Naive B cell (primary cell): ENCODE measurements around the gene ZDHHC6. TPM values are rescaled to one million over a fixed set of nuclear protein-coding genes. Genes with fewer than 3 reads are reported as not detected.

Source experiments
- ATAC-seq, 2 donors: fragments of 150-1000 bp; cut with Tn5 transposase; 2 replicates each; pipeline ENCODE4 v1.10.0; 2021; ENCODE audit warnings: low read depth in 2 of 2, mild to moderate bottlenecking in 2 of 2, moderate library complexity in 2 of 2
- DNase-seq: peaks from one replicate; pipeline ENCODE4 v3.0.0; 2022
- H3K27ac Mint-ChIP-seq, 6 donors: one replicate each; pipeline ENCODE4 v1.8.0; 2020 to 2022; ENCODE audit warnings: mild to moderate bottlenecking in 6 of 6, mixed read lengths in 6 of 6, moderate library complexity in 5 of 6, inconsistent platforms in 2 of 6
- H3K27me3 Mint-ChIP-seq, 3 donors: one replicate each; pipeline ENCODE4 v1.8.0; 2021 to 2022; ENCODE audit warnings: mixed read lengths in 3 of 3, mild to moderate bottlenecking in 1 of 3
- H3K36me3 Mint-ChIP-seq, 2 donors: one replicate each; pipeline ENCODE4 v1.8.0; 2020 to 2022; ENCODE audit warnings: mixed read lengths in 2 of 2, inconsistent platforms in 1 of 2, mild to moderate bottlenecking in 1 of 2
- H3K4me1 Mint-ChIP-seq, 3 donors: one replicate each; pipeline ENCODE4 v1.8.0; 2020 to 2022; ENCODE audit warnings: mixed read lengths in 3 of 3, inconsistent platforms in 1 of 3, mild to moderate bottlenecking in 1 of 3, moderate library complexity in 1 of 3
- H3K4me3 Mint-ChIP-seq, 8 donors: one replicate each; pipeline ENCODE4 v1.8.0; 2020 to 2022; ENCODE audit warnings: mild to moderate bottlenecking in 8 of 8, mixed read lengths in 8 of 8, moderate library complexity in 8 of 8, inconsistent platforms in 2 of 8
- H3K9me3 Mint-ChIP-seq, 7 donors: one replicate each; pipeline ENCODE4 v1.8.0; 2020 to 2022; ENCODE audit warnings: mixed read lengths in 7 of 7, mild to moderate bottlenecking in 5 of 7, inconsistent platforms in 2 of 7, moderate library complexity in 1 of 7
- polyA plus RNA-seq, 6 donors: library from polyadenylated mRNA; unstranded; fragments of 300-500 nt; fragmentation: Illumina TruSeq; gene quantifications; one replicate each; pipeline ENCODE4 v1.2.3, GENCODE V29; 2021; ENCODE audit warnings: low read depth in 6 of 6

Gene ZDHHC6, protein sequence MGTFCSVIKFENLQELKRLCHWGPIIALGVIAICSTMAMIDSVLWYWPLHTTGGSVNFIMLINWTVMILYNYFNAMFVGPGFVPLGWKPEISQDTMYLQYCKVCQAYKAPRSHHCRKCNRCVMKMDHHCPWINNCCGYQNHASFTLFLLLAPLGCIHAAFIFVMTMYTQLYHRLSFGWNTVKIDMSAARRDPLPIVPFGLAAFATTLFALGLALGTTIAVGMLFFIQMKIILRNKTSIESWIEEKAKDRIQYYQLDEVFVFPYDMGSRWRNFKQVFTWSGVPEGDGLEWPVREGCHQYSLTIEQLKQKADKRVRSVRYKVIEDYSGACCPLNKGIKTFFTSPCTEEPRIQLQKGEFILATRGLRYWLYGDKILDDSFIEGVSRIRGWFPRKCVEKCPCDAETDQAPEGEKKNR
- 10 to 100 TPM; 18.4 to 44.6 (median 33.3) TPM for polyA plus RNA-seq

DNA sequence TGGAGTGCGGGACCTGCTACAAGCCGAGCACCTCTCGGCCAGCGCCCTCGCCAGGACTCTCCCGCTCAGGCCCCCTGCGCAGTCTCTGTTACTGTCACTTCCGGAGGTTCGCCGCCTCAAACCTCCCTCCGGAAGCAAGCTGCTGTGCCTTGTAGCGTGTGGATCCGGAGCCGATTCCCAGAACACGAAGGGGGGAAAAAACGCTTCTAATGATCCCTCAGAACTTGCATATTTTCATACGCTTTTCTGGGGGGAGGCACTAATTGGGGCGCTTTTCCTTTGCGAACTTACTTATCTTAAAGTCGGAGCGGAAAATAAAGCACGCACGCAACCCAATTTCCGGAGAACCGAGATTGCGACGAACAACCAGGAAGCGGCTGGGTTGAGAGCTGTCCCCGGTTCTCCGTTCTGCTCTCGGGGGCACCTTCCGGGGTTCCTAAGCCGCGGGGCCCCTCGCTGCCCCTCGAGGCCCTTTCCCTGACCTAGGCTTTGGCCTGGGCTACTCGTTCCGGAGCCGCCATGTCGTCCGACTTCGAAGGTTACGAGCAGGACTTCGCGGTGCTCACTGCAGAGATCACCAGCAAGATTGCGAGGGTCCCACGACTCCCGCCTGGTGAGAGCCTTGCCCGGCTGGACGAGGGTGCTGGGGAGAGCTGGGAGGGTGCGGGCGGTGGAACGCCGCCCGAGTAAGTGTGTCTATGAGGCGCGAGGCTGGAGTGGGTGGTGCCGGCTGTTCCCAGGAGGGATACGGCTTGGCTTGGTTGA is at the start of gene ZDHHC6, which contains the start of gene VTI1A:
Gene ZDHHC6 (minus strand): TSS at position 60 of the 765 bp plus-strand sequence. CDS start 1,478 bp downstream, outside the sequence.
Gene VTI1A (plus strand): TSS at position 361 of the 765 bp plus-strand sequence. CDS start 159 bp downstream, at position 520.
- Mint-ChIP-seq H3K9me3 (no peaks in the 10 kb centered on the region), H3K27ac (peak within 1 kb of the TSS; percentile 94 to 99 (median 98)), H3K36me3 (peaks cover 4 to 10% of the 10 kb centered on the region in 2 donors), H3K27me3 (no peaks in the 10 kb centered on the region), H3K4me1 (peaks cover 34 to 47% (median 42%) of the 10 kb centered on the region in 3 donors), H3K4me3 (peak within 1 kb of the TSS; percentile 87 to 100 (median 97))
- DNase-seq = peak; percentile 83
- ATAC-seq = peak; percentile 89 to 91

DNA sequence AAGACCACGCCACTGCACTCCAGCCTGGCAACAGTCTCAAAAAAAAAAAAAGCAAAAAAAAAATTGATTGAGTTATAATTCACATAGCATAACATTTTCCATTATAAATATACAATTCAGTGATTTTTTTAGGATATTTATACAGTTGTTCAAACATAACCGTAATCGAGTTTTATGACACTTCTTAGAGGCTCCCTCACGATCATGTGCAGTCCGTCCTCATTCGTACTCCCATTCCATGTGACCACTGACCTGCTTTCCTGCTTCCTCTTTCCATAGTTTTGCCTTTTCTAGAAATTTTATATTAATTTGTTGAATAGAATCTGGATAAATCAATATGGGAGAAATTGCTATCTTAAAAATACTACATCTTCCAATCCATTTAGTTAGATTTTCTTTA is 46.0 kb upstream of the ZDHHC6 start:
- Mint-ChIP-seq H3K27me3 (no peaks in the 10 kb centered on the region), H3K9me3 (no peaks in the 10 kb centered on the region), H3K4me3 (no peak overlapping the region), H3K27ac (no peak overlapping the region), H3K36me3 (no peaks in the 10 kb centered on the region), H3K4me1 (peaks cover 0 to 2% (median 0%) of the 10 kb centered on the region in 3 donors)
- DNase-seq (no peak), ATAC-seq (no peak)

GRCh38 chr10:112491144-112491543 is 44.4 kb upstream of the ZDHHC6 start:
- Mint-ChIP-seq H3K36me3 (no peaks in the 10 kb centered on the region), H3K9me3 (no peaks in the 10 kb centered on the region), H3K4me3 (no peak overlapping the region), H3K27me3 (no peaks in the 10 kb centered on the region), H3K4me1 (peaks cover 0 to 4% (median 2%) of the 10 kb centered on the region in 3 donors), H3K27ac (no peak overlapping the region)
- ATAC-seq (no peak), DNase-seq (no peak)

GRCh38 chr10:112490545-112490944 is 43.8 kb upstream of the ZDHHC6 start:
- Mint-ChIP-seq H3K4me3 (no peak overlapping the region), H3K27ac (no peak overlapping the region), H3K4me1 (peaks cover 0 to 4% (median 2%) of the 10 kb centered on the region in 3 donors), H3K9me3 (no peaks in the 10 kb centered on the region), H3K27me3 (no peaks in the 10 kb centered on the region), H3K36me3 (peaks cover 0 to under 1% of the 10 kb centered on the region in 2 donors)
- ATAC-seq (no peak), DNase-seq (no peak)

DNA sequence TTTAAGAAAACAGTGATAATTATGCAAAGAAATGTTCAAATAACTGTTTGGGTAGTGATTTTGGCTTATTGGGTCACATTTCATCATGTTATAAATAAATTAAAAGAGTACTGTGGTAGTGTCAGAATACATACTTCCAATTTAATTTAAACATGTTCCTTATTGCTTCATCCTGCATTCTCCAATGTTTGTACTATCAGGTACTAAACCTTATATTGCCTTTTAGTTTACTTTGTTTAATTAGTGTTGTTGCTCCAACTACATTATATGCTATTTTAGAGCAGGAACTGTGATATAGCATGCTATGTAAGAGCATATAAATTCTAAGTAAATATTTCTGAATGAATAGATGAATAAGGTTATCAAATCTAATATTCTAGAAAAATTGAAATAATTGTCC is 41.2 kb upstream of the ZDHHC6 start:
- H3K27me3 Mint-ChIP-seq = no peaks in the 10 kb centered on the region
- ATAC-seq = no peak
- peaks cover 2 to 7% (median 7%) of the 10 kb centered on the region in 3 donors for H3K4me1 Mint-ChIP-seq
- no peak overlapping the region for H3K27ac Mint-ChIP-seq
- H3K36me3 Mint-ChIP-seq = peaks cover 0 to 4% of the 10 kb centered on the region in 2 donors
- no peak for DNase-seq
- no peak overlapping the region for H3K4me3 Mint-ChIP-seq
- no peaks in the 10 kb centered on the region for H3K9me3 Mint-ChIP-seq

DNA sequence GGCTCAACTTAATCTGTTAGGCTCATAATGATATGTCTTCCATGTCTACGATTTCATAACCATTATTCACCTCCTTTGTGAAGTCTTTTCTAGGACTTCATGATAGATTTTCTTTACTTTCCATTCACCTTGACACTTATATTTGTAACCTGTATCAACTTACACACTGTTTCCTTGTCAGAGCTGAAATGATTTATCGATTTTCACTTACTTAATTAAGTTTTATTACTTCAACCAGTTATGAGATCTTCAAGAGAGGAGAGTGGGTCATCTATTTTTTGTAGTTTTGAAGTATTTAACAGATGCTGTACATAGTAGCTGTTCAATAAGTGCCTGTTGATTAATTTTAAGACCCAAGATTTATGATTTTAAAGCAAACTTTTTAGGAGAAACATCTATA is 37.7 kb upstream of the ZDHHC6 start:
- H3K9me3 Mint-ChIP-seq = no peaks in the 10 kb centered on the region
- H3K27ac Mint-ChIP-seq = no peak overlapping the region
- ATAC-seq (no peak), DNase-seq (no peak)
- peaks cover 2 to 11% (median 7%) of the 10 kb centered on the region in 3 donors for H3K4me1 Mint-ChIP-seq
- no peaks in the 10 kb centered on the region for H3K27me3 Mint-ChIP-seq
- H3K36me3 Mint-ChIP-seq = peaks cover 0 to 8% of the 10 kb centered on the region in 2 donors
- H3K4me3 Mint-ChIP-seq = no peak overlapping the region

GRCh38 chr10:112481602-112482001 is 34.9 kb upstream of the ZDHHC6 start:
- H3K4me1 Mint-ChIP-seq = peaks cover 0 to 9% (median 7%) of the 10 kb centered on the region in 3 donors

DNA sequence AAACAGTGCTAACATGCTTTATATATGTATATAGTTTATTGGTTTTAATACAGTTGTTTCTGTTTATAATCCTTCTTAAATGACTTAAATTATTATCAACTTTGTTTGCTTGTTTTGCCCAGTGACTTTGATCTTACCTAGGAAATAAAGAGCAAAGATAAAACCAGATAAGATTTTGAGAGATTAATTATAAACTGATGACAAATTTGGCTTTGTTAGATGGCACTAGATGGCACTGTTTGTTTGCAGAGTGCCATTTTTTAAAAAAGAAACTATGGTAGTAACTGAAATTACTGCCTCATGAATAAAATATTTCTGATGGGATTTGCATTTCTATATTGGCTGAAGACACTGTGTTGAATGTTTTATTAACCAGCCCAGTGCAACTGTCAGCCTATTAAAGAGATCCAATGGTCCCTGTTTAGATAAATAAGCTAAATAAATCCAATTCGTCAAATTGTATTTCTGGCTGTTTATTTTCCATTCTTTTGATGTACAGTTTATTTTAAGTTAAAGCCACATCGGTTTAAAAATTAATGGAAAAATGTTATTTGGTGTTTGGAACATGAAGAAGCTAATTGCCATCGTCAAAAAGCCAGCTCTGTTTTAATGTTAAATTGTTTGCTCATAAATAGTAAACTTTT is 29.0 kb upstream of the ZDHHC6 start:
- Mint-ChIP-seq H3K36me3 (peaks cover 0 to 7% of the 10 kb centered on the region in 2 donors), H3K4me3 (no peak overlapping the region), H3K9me3 (no peaks in the 10 kb centered on the region), H3K4me1 (peaks cover 8 to 14% (median 11%) of the 10 kb centered on the region in 3 donors), H3K27ac (no peak overlapping the region), H3K27me3 (no peaks in the 10 kb centered on the region)
- DNase-seq (no peak), ATAC-seq (no peak)

More at GRCh38 chr10:112481602-112482001, 34.9 kb upstream of the ZDHHC6 start:
- ATAC-seq = no peak
- Mint-ChIP-seq H3K36me3 (peaks cover 0 to 11% of the 10 kb centered on the region in 2 donors), H3K27me3 (no peaks in the 10 kb centered on the region), H3K4me3 (no peak overlapping the region), H3K27ac (no peak overlapping the region), H3K9me3 (no peaks in the 10 kb centered on the region)
- no peak for DNase-seq

DNA sequence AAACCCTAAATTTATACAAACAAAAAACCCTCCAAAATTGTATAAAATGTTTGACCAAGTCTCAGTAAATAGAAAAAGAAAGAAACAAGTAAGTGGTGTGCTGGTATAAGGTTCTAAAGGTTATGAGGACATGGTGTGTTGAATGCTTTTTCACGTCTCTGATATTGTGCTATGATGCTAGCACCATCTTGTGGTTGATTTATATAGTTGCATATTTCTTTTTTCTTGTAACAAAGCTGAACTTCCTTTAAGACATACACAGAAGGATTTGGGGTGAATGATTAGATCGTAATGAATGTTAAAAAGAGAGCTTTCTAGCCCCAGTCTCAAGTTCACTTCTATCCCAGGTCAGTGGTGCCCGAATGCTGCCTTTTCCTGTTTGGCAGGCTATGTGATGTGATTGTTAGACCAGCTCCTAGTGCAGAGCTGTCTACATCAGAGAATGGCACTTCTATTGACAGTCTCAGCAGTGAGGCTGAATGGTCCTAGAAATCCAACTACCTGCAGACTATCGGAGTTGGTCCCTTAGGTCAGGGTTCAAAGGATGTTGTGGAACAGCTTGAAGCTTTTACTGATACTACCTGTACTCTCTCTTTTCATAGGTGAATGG is 25.3 kb upstream of the ZDHHC6 start:
- peak; percentile 54 to 69 for ATAC-seq
- peak; percentile 13 for DNase-seq
- peaks cover 0 to 5% of the 10 kb centered on the region in 2 donors for H3K36me3 Mint-ChIP-seq
- H3K4me3 Mint-ChIP-seq = no peak overlapping the region
- H3K27me3 Mint-ChIP-seq = no peaks in the 10 kb centered on the region
- H3K27ac Mint-ChIP-seq = peak overlapping the region in 3 of 6 donors; percentile 38 to 54 (median 39)
- peaks cover 4 to 14% (median 11%) of the 10 kb centered on the region in 3 donors for H3K4me1 Mint-ChIP-seq
- H3K9me3 Mint-ChIP-seq = no peaks in the 10 kb centered on the region

DNA sequence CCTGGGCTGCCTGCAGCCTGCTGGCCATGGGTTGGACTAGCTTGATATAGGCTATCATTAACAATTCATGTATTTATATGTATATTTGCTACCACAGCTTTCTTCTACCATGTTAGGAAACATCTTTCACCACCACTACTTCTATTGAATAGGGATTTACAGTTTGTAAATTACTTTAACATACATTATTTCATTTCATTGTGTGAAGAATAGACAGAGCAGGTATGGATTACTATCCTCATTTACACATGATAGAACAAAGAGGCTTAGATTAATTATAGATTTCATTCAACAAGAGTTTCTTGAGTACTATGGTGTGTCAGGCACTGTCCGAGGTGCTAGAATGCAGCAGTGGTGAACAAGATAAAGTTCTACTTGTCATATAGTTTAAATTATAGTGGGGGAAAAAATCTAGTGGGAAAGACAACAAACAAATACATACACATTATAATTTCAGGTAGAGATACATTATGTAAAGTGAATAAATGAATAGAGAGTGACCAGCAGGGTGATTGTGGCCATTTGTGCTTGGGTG is 20.9 kb upstream of the ZDHHC6 start:
- peaks cover 10 to 16% of the 10 kb centered on the region in 2 donors for H3K36me3 Mint-ChIP-seq
- H3K27ac Mint-ChIP-seq = peak overlapping the region in 1 of 6 donors; percentile 33
- no peak for ATAC-seq

GRCh38 chr10:112466802-112467201 is 20.1 kb upstream of the ZDHHC6 start:
- H3K4me3 Mint-ChIP-seq = no peak overlapping the region
- peaks cover under 1 to 8% (median 2%) of the 10 kb centered on the region in 3 donors for H3K4me1 Mint-ChIP-seq
- H3K27ac Mint-ChIP-seq = peak overlapping the region in 1 of 6 donors; percentile 45
- H3K9me3 Mint-ChIP-seq = no peaks in the 10 kb centered on the region
- peaks cover 10 to 16% of the 10 kb centered on the region in 2 donors for H3K36me3 Mint-ChIP-seq
- DNase-seq = no peak
- no peaks in the 10 kb centered on the region for H3K27me3 Mint-ChIP-seq
- ATAC-seq = no peak

More for the DNA sequence above, 20.9 kb upstream of the ZDHHC6 start:
- H3K4me1 Mint-ChIP-seq = peaks cover 4 to 13% (median 6%) of the 10 kb centered on the region in 3 donors
- no peaks in the 10 kb centered on the region for H3K9me3 Mint-ChIP-seq
- H3K4me3 Mint-ChIP-seq = no peak overlapping the region
- H3K27me3 Mint-ChIP-seq = no peaks in the 10 kb centered on the region
- DNase-seq = no peak

DNA sequence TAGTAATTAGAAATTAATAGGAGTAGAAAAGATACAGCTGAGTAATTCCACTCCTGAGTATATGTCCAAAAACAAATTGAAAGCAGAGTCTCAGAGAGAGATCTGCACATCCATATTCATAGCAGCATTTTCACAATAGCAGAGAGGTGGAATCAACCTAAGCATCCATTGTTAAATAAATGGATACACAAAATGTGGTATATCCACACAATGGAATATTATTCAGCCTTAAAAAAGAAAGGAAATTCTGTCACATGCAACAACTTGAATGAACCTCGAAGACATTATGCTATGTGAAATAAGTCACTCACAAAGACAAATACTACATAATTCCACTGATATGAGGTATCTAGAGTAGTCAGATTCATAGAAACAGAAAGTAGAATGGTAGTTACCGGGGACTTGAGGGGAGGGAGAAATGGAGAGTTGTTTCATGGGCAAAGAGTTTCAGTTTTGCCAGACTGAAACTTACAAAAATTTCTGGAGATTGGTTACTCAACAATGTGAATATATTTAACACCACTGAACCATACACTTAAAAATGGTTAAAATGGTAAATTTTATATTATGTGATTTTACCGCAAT is 18.7 kb upstream of the ZDHHC6 start:
- DNase-seq = no peak
- H3K4me3 Mint-ChIP-seq = no peak overlapping the region
- peaks cover 10 to 16% of the 10 kb centered on the region in 2 donors for H3K36me3 Mint-ChIP-seq

More for the DNA sequence above, 18.7 kb upstream of the ZDHHC6 start:
- no peaks in the 10 kb centered on the region for H3K27me3 Mint-ChIP-seq
- no peak for ATAC-seq
- H3K9me3 Mint-ChIP-seq = no peaks in the 10 kb centered on the region
- H3K4me1 Mint-ChIP-seq = peaks cover 0 to 7% (median 0%) of the 10 kb centered on the region in 3 donors
- peak overlapping the region in 1 of 6 donors; percentile 37 for H3K27ac Mint-ChIP-seq
